ENCODE measurements around the gene GPRIN2.
"Not testable (repeated sequence)": the region's sequence is repeated elsewhere in the genome, so short reads cannot be mapped to it uniquely, and the experiment has no call there.

The GPRIN2 gene

GRCh38 chr10:46584196-46584595 lies 27.7 kb upstream of the GPRIN2 start:
- H3K9ac ChIP-seq (ENCODE audit: low read length); H3K4me1 ChIP-seq (ENCODE audit: control insufficient read depth, insufficient read depth, low read length); H3K4me3 ChIP-seq (ENCODE audit: low read depth, low read length); H3K9me3 ChIP-seq (ENCODE audit: control insufficient read depth, insufficient read depth, low read depth, low read length); H3K27me3 ChIP-seq (ENCODE audit: control insufficient read depth, insufficient read depth, low read length); H3K27ac ChIP-seq (ENCODE audit: low read depth, low read length); H3K36me3 ChIP-seq (ENCODE audit: control insufficient read depth, insufficient read depth, low read length): not testable (repeated sequence)

- H3K4me1 ChIP-seq (ENCODE audit: control insufficient read depth, insufficient read depth, low read length); H3K4me3 ChIP-seq (ENCODE audit: low read depth, low read length); H3K9ac ChIP-seq (ENCODE audit: low read length); H3K36me3 ChIP-seq (ENCODE audit: control insufficient read depth, insufficient read depth, low read length); H3K27ac ChIP-seq (ENCODE audit: low read depth, low read length); H3K9me3 ChIP-seq (ENCODE audit: control insufficient read depth, insufficient read depth, low read depth, low read length): not testable (repeated sequence)
- H3K27me3 ChIP-seq (ENCODE audit: control insufficient read depth, insufficient read depth, low read length), result peaks cover 17% of the 10 kb centered on the region
Measured at GRCh38 chr10:46582568-46582967, 26.1 kb upstream of the GPRIN2 start.

GRCh38 chr10:46581997-46582396 lies 25.5 kb upstream of the GPRIN2 start:
- not testable (repeated sequence) for H3K4me3 ChIP-seq (ENCODE audit: low read depth, low read length); H3K4me1 ChIP-seq (ENCODE audit: control insufficient read depth, insufficient read depth, low read length); H3K27ac ChIP-seq (ENCODE audit: low read depth, low read length); H3K9ac ChIP-seq (ENCODE audit: low read length); H3K36me3 ChIP-seq (ENCODE audit: control insufficient read depth, insufficient read depth, low read length); H3K9me3 ChIP-seq (ENCODE audit: control insufficient read depth, insufficient read depth, low read depth, low read length)
- H3K27me3 ChIP-seq (ENCODE audit: control insufficient read depth, insufficient read depth, low read length), result peaks cover 18% of the 10 kb centered on the region

GRCh38 chr10:46579378-46579777 lies 22.9 kb upstream of the GPRIN2 start:
- H3K27me3 ChIP-seq (ENCODE audit: control insufficient read depth, insufficient read depth, low read length), result peaks cover 18% of the 10 kb centered on the region
- not testable (repeated sequence) for H3K9me3 ChIP-seq (ENCODE audit: control insufficient read depth, insufficient read depth, low read depth, low read length); H3K9ac ChIP-seq (ENCODE audit: low read length); H3K4me1 ChIP-seq (ENCODE audit: control insufficient read depth, insufficient read depth, low read length); H3K27ac ChIP-seq (ENCODE audit: low read depth, low read length); H3K36me3 ChIP-seq (ENCODE audit: control insufficient read depth, insufficient read depth, low read length); H3K4me3 ChIP-seq (ENCODE audit: low read depth, low read length)

- not testable (repeated sequence) for H3K27ac ChIP-seq (ENCODE audit: low read depth, low read length); H3K9me3 ChIP-seq (ENCODE audit: control insufficient read depth, insufficient read depth, low read depth, low read length); H3K36me3 ChIP-seq (ENCODE audit: control insufficient read depth, insufficient read depth, low read length); H3K9ac ChIP-seq (ENCODE audit: low read length); H3K4me1 ChIP-seq (ENCODE audit: control insufficient read depth, insufficient read depth, low read length)
- H3K4me3 ChIP-seq (ENCODE audit: low read depth, low read length), result peak within 1 kb of the TSS; percentile 44; the same call in 1 of the 2 replicates
- peaks cover 18% of the 10 kb centered on the region for H3K27me3 ChIP-seq (ENCODE audit: control insufficient read depth, insufficient read depth, low read length)
Measured at GRCh38 chr10:46578474-46579178, 22.2 kb upstream of the GPRIN2 start, which contains the start of gene SYT15. Gene SYT15, plus strand, starts transcription at chr10:46579128. Its CDS starts 41 bp downstream, at chr10:46579169.

- H3K27me3 ChIP-seq (ENCODE audit: control insufficient read depth, insufficient read depth, low read length), result peaks cover 18% of the 10 kb centered on the region
- H3K9ac ChIP-seq (ENCODE audit: low read length), result not testable (repeated sequence)
Measured at GRCh38 chr10:46577624-46578473, 21.4 kb upstream of the GPRIN2 start.

GRCh38 chr10:46573884-46574283 lies 17.4 kb upstream of the GPRIN2 start:
- H3K27ac ChIP-seq (ENCODE audit: low read depth, low read length); H3K4me3 ChIP-seq (ENCODE audit: low read depth, low read length); H3K9me3 ChIP-seq (ENCODE audit: control insufficient read depth, insufficient read depth, low read depth, low read length); H3K36me3 ChIP-seq (ENCODE audit: control insufficient read depth, insufficient read depth, low read length); H3K9ac ChIP-seq (ENCODE audit: low read length); H3K4me1 ChIP-seq (ENCODE audit: control insufficient read depth, insufficient read depth, low read length): not testable (repeated sequence)
- peaks cover 12% of the 10 kb centered on the region for H3K27me3 ChIP-seq (ENCODE audit: control insufficient read depth, insufficient read depth, low read length)

More at GRCh38 chr10:46577624-46578473, 21.4 kb upstream of the GPRIN2 start:
- not testable (repeated sequence) for H3K36me3 ChIP-seq (ENCODE audit: control insufficient read depth, insufficient read depth, low read length); H3K4me3 ChIP-seq (ENCODE audit: low read depth, low read length); H3K27ac ChIP-seq (ENCODE audit: low read depth, low read length); H3K9me3 ChIP-seq (ENCODE audit: control insufficient read depth, insufficient read depth, low read depth, low read length); H3K4me1 ChIP-seq (ENCODE audit: control insufficient read depth, insufficient read depth, low read length)

- not testable (repeated sequence) for H3K9ac ChIP-seq (ENCODE audit: low read length); H3K36me3 ChIP-seq (ENCODE audit: control insufficient read depth, insufficient read depth, low read length); H3K4me1 ChIP-seq (ENCODE audit: control insufficient read depth, insufficient read depth, low read length); H3K27ac ChIP-seq (ENCODE audit: low read depth, low read length); H3K9me3 ChIP-seq (ENCODE audit: control insufficient read depth, insufficient read depth, low read depth, low read length); H3K4me3 ChIP-seq (ENCODE audit: low read depth, low read length); H3K27me3 ChIP-seq (ENCODE audit: control insufficient read depth, insufficient read depth, low read length)
Measured at GRCh38 chr10:46573314-46573713, 16.9 kb upstream of the GPRIN2 start.

GRCh38 chr10:46572765-46573164 lies 16.3 kb upstream of the GPRIN2 start:
- H3K27me3 ChIP-seq (ENCODE audit: control insufficient read depth, insufficient read depth, low read length); H3K27ac ChIP-seq (ENCODE audit: low read depth, low read length); H3K4me1 ChIP-seq (ENCODE audit: control insufficient read depth, insufficient read depth, low read length); H3K36me3 ChIP-seq (ENCODE audit: control insufficient read depth, insufficient read depth, low read length); H3K9ac ChIP-seq (ENCODE audit: low read length); H3K4me3 ChIP-seq (ENCODE audit: low read depth, low read length); H3K9me3 ChIP-seq (ENCODE audit: control insufficient read depth, insufficient read depth, low read depth, low read length): not testable (repeated sequence)

- H3K9ac ChIP-seq (ENCODE audit: low read length), result not testable (repeated sequence)
Measured at GRCh38 chr10:46570655-46571054, 14.2 kb upstream of the GPRIN2 start.

GRCh38 chr10:46567151-46567550 lies 10.7 kb upstream of the GPRIN2 start:
- H3K27ac ChIP-seq (ENCODE audit: low read depth, low read length); H3K4me1 ChIP-seq (ENCODE audit: control insufficient read depth, insufficient read depth, low read length); H3K9ac ChIP-seq (ENCODE audit: low read length); H3K4me3 ChIP-seq (ENCODE audit: low read depth, low read length); H3K9me3 ChIP-seq (ENCODE audit: control insufficient read depth, insufficient read depth, low read depth, low read length); H3K36me3 ChIP-seq (ENCODE audit: control insufficient read depth, insufficient read depth, low read length); H3K27me3 ChIP-seq (ENCODE audit: control insufficient read depth, insufficient read depth, low read length): not testable (repeated sequence)

More at GRCh38 chr10:46570655-46571054, 14.2 kb upstream of the GPRIN2 start:
- not testable (repeated sequence) for H3K27me3 ChIP-seq (ENCODE audit: control insufficient read depth, insufficient read depth, low read length); H3K4me3 ChIP-seq (ENCODE audit: low read depth, low read length); H3K36me3 ChIP-seq (ENCODE audit: control insufficient read depth, insufficient read depth, low read length); H3K9me3 ChIP-seq (ENCODE audit: control insufficient read depth, insufficient read depth, low read depth, low read length); H3K27ac ChIP-seq (ENCODE audit: low read depth, low read length); H3K4me1 ChIP-seq (ENCODE audit: control insufficient read depth, insufficient read depth, low read length)

Data from HUES6 (cell line).